HEK293 (cell line): ENCODE data around the gene DOP1A.

Experiments
- CTCF ChIA-PET: fragments of 350-600 bp; formaldehyde crosslinking; extraction: SDS; loops from one replicate; lab custom pipeline; 2021; ENCODE audit warnings: antibody characterized with exemption; lab: Yijun Ruan, JAX
- POLR2A ChIA-PET: fragments of 300-600 bp; formaldehyde crosslinking; extraction: SDS; loops from one replicate; lab custom pipeline; 2020; ENCODE audit warnings: antibody characterized with exemption, inconsistent platforms; lab: Yijun Ruan, JAX
- H3K27ac ChIP-seq: fragments of 200-500 bp; sonication (Bioruptor generic); 2 replicates; pipeline ENCODE4 v1.5.1; 2014; ENCODE audit warnings: low read depth, low read length, control low read depth, inconsistent platforms; ENCODE audit errors: extremely low read depth
- H3K36me3 ChIP-seq, 2 experiments: fragments of 200-500 bp in 1 of 2; sonication (Bioruptor generic) in 1 of 2; 1 replicate in 1 of 2; 2 replicates in 1 of 2; pipeline ENCODE4 v1.5.1; 2014 to 2017; ENCODE audit warnings: inconsistent platforms in 2 of 2, low read length in 2 of 2; ENCODE audit not compliant: control insufficient read depth in 2 of 2, insufficient read depth in 1 of 2
- H3K4me1 ChIP-seq: fragments of 200-500 bp; sonication (Bioruptor generic); 2 replicates; pipeline ENCODE4 v1.5.1; 2014; ENCODE audit warnings: mild to moderate bottlenecking, low read length, inconsistent platforms; ENCODE audit not compliant: control insufficient read depth, insufficient read depth
- H3K4me3 ChIP-seq: 2 replicates; pipeline ENCODE4 v1.5.1; 2011; ENCODE audit warnings: low read depth, mild to moderate bottlenecking, control low read depth, low read length, moderate library complexity
- H3K9me3 ChIP-seq: fragments of 200-500 bp; sonication (Bioruptor generic); 2 replicates; pipeline ENCODE4 v1.5.1; 2014; ENCODE audit warnings: low read depth, low read length, inconsistent platforms; ENCODE audit not compliant: control insufficient read depth, insufficient read depth
- HOXC10 ChIP-seq: sonication (generic); formaldehyde crosslinking; IDR thresholded peaks from 2 replicates; pipeline ENCODE4 v1.8.1; 2023; ENCODE audit warnings: mild to moderate bottlenecking, missing genetic modification reagents
- PRDM1 ChIP-seq: fragments of 450-650 bp; formaldehyde crosslinking; IDR thresholded peaks from 2 replicates; pipeline ENCODE4; 2016; ENCODE audit warnings: missing biosample characterization, missing genetic modification characterization
- RBAK ChIP-seq: fragments of 450-650 bp; formaldehyde crosslinking; IDR thresholded peaks from 2 replicates; pipeline ENCODE4 v1.5.1; 2016; ENCODE audit warnings: missing biosample characterization, missing genetic modification characterization
- SALL2 ChIP-seq: fragments of 450-650 bp; formaldehyde crosslinking; IDR thresholded peaks from 2 replicates; pipeline ENCODE4 v1.5.0; 2017; ENCODE audit warnings: missing biosample characterization, mild to moderate bottlenecking, missing genetic modification characterization, borderline replicate concordance
- SP2 ChIP-seq: fragments of 450-650 bp; formaldehyde crosslinking; IDR thresholded peaks from 2 replicates; pipeline ENCODE4 v1.5.1; 2016; ENCODE audit warnings: missing biosample characterization, missing genetic modification characterization
- SP7 ChIP-seq: fragments of 450-650 bp; formaldehyde crosslinking; IDR thresholded peaks from 2 replicates; pipeline ENCODE4 v1.5.1; 2016; ENCODE audit warnings: missing biosample characterization, missing genetic modification characterization
- ZBTB17 ChIP-seq: fragments of 450-650 bp; formaldehyde crosslinking; IDR thresholded peaks from 2 replicates; pipeline ENCODE4 v1.5.1; 2016; ENCODE audit warnings: missing biosample characterization, missing genetic modification characterization
- ZBTB20 ChIP-seq: fragments of 450-650 bp; formaldehyde crosslinking; IDR thresholded peaks from 2 replicates; pipeline ENCODE4 v1.5.1; 2016; ENCODE audit warnings: missing biosample characterization, missing genetic modification characterization
- ZFP37 ChIP-seq: fragments of 450-650 bp; formaldehyde crosslinking; IDR thresholded peaks from 2 replicates; pipeline ENCODE4 v1.5.1; 2016; ENCODE audit warnings: missing biosample characterization, missing genetic modification characterization
- ZNF112 ChIP-seq: fragments of 450-650 bp; formaldehyde crosslinking; IDR thresholded peaks from 2 replicates; pipeline ENCODE4 v1.5.0; 2017; ENCODE audit warnings: missing biosample characterization, missing genetic modification characterization
- ZNF114 ChIP-seq: fragments of 450-650 bp; formaldehyde crosslinking; IDR thresholded peaks from 2 replicates; pipeline ENCODE4 v1.5.0; 2017; ENCODE audit warnings: missing biosample characterization, missing genetic modification characterization
- ZNF121 ChIP-seq: fragments of 450-650 bp; formaldehyde crosslinking; IDR thresholded peaks from 2 replicates; pipeline ENCODE4 v1.5.1; 2016; ENCODE audit warnings: missing biosample characterization, missing genetic modification characterization
- ZNF133 ChIP-seq: fragments of 450-650 bp; formaldehyde crosslinking; IDR thresholded peaks from 2 replicates; pipeline ENCODE4 v1.5.1; 2016; ENCODE audit warnings: missing biosample characterization, missing genetic modification characterization
- ZNF302 ChIP-seq: fragments of 450-650 bp; formaldehyde crosslinking; IDR thresholded peaks from 2 replicates; pipeline ENCODE4 v1.5.1; 2016; ENCODE audit warnings: missing biosample characterization, missing genetic modification characterization, low read depth
- ZNF510 ChIP-seq: fragments of 450-650 bp; formaldehyde crosslinking; IDR thresholded peaks from 2 replicates; pipeline ENCODE4 v1.5.1; 2018; ENCODE audit warnings: mild to moderate bottlenecking, missing genetic modification characterization, missing biosample characterization; ENCODE audit not compliant: insufficient replicate concordance
- ZNF629 ChIP-seq: fragments of 450-650 bp; formaldehyde crosslinking; IDR thresholded peaks from 2 replicates; pipeline ENCODE4 v1.5.1; 2017; ENCODE audit warnings: missing biosample characterization, missing genetic modification characterization
- ZNF747 ChIP-seq: fragments of 450-650 bp; formaldehyde crosslinking; IDR thresholded peaks from 2 replicates; pipeline ENCODE4 v1.5.1; 2016; ENCODE audit warnings: missing biosample characterization, missing genetic modification characterization
- ZNF76 ChIP-seq: fragments of 450-650 bp; formaldehyde crosslinking; IDR thresholded peaks from 2 replicates; pipeline ENCODE4; 2016; ENCODE audit warnings: low read depth, missing biosample characterization, missing genetic modification characterization, borderline replicate concordance
- ZNF830 ChIP-seq: fragments of 450-650 bp; IDR thresholded peaks from 2 replicates; pipeline ENCODE4 v1.5.0; 2018; ENCODE audit warnings: missing biosample characterization, missing genetic modification characterization, low read depth, mild to moderate bottlenecking, moderate library complexity
- ZNF843 ChIP-seq: fragments of 450-650 bp; formaldehyde crosslinking; IDR thresholded peaks from 2 replicates; pipeline ENCODE4 v1.5.1; 2016; ENCODE audit warnings: missing biosample characterization, missing genetic modification characterization
- ZSCAN4 ChIP-seq: fragments of 450-650 bp; formaldehyde crosslinking; IDR thresholded peaks from 2 replicates; pipeline ENCODE4 v1.5.1; 2017; ENCODE audit warnings: missing biosample characterization, missing genetic modification characterization
- TF ChIP-seq, protein P1 (sequence below): fragments of 450-650 bp; formaldehyde crosslinking; IDR thresholded peaks from 2 replicates; pipeline ENCODE4 v1.5.1; 2016; ENCODE audit warnings: missing biosample characterization, missing genetic modification characterization

Gene DOP1A

GRCh38 chr6:83132121-83132520 is 64.7 kb downstream of the DOP1A start (continued):
- no peak for TF ChIP-seq SP7 (tag by site-specific recombination)
- TF ChIP-seq ZNF629 = no peak
- no peak for TF ChIP-seq ZBTB20 (tag by site-specific recombination)
- no peak for TF ChIP-seq PRDM1 (tag by site-specific recombination)
- TF ChIP-seq ZSCAN4 (tag by site-specific recombination) = no peak
- no peak for TF ChIP-seq RBAK (tag by site-specific recombination)

GRCh38 chr6:83138118-83138722 is 70.7 kb downstream of the DOP1A start:
- TF ChIP-seq SP2 (tag by site-specific recombination) (no peak), ZBTB17 (no peak), ZFP37 (no peak), ZNF121 (tag by site-specific recombination) (no peak)
- no peaks in the 10 kb centered on the region for H3K4me1 ChIP-seq
- H3K36me3 ChIP-seq = peaks cover 17 to 81% of the 10 kb centered on the region in 2 experiments
- no peaks in the 10 kb centered on the region for H3K9me3 ChIP-seq
- no peak overlapping the region for H3K4me3 ChIP-seq
- H3K27ac ChIP-seq = no peak overlapping the region
- ChIA-PET CTCF (interaction anchor here (1.9 kb wide), 1 partner anchor 76 kb away, joined by 4 read pairs; no protein-coding TSS in a partner anchor), POLR2A (no interaction called here)

GRCh38 chr6:83138758-83139157 is 71.3 kb downstream of the DOP1A start:
- H3K4me3 ChIP-seq = no peak overlapping the region
- ChIA-PET CTCF (interaction anchor here (1.9 to 2.4 kb wide), 2 partner anchors 71 to 76 kb away, joined by 4 to 6 read pairs; partner anchors contain the start of gene DOP1A), POLR2A (no interaction called here)
- no peaks in the 10 kb centered on the region for H3K9me3 ChIP-seq
- H3K36me3 ChIP-seq = peaks cover 22 to 87% of the 10 kb centered on the region in 2 experiments
- no peak overlapping the region for H3K27ac ChIP-seq
- no peak for TF ChIP-seq ZNF114 (tag by site-specific recombination)
- TF ChIP-seq ZNF830 = no peak
- TF ChIP-seq ZNF133 (tag by site-specific recombination) = no peak
- TF ChIP-seq ZNF76 (tag by site-specific recombination) = no peak
- TF ChIP-seq ZNF302 (tag by site-specific recombination) = no peak
- no peak for TF ChIP-seq RBAK (tag by site-specific recombination)
- TF ChIP-seq ZNF510 (tag by site-specific recombination) = no peak
- no peak for TF ChIP-seq HOXC10 (CRISPR knock-in tag)
- no peak for TF ChIP-seq ZNF747 (tag by site-specific recombination)
- TF ChIP-seq ZNF112 = no peak
- H3K4me1 ChIP-seq = no peaks in the 10 kb centered on the region

GRCh38 chr6:83151114-83151513 is 83.6 kb downstream of the DOP1A start:
- Histone ChIP-seq H3K4me3 (no peak overlapping the region), H3K36me3 (peaks cover 28 to 71% of the 10 kb centered on the region in 2 experiments), H3K9me3 (no peaks in the 10 kb centered on the region), H3K4me1 (no peaks in the 10 kb centered on the region), H3K27ac (no peak overlapping the region)
- CTCF ChIA-PET = no interaction called here
- POLR2A ChIA-PET = no interaction called here
- TF ChIP-seq SALL2 (tag by site-specific recombination) (no peak), HOXC10 (CRISPR knock-in tag) (no peak), ZNF843 (tag by site-specific recombination) (no peak)
- TF ChIP-seq, protein P1, sequence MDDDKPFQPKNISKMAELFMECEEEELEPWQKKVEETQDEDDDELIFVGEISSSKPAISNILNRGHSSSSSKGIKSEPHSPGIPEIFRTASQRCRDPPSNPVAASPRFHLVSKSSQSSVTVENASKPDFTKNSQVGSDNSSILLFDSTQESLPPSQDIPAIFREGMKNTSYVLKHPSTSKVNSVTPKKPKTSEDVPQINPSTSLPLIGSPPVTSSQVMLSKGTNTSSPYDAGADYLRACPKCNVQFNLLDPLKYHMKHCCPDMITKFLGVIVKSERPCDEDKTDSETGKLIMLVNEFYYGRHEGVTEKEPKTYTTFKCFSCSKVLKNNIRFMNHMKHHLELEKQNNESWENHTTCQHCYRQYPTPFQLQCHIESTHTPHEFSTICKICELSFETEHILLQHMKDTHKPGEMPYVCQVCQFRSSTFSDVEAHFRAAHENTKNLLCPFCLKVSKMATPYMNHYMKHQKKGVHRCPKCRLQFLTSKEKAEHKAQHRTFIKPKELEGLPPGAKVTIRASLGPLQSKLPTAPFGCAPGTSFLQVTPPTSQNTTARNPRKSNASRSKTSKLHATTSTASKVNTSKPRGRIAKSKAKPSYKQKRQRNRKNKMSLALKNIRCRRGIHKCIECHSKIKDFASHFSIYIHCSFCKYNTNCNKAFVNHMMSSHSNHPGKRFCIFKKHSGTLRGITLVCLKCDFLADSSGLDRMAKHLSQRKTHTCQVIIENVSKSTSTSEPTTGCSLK (tag by site-specific recombination) = no peak
